ENCODE results near the gene PMF1.

- TF ChIP-seq SP1 (IDR thresholded peaks at IDR 0.05), result no peak
- no peak for TF ChIP-seq CTCF (IDR thresholded peaks at IDR 0.05; ENCODE audit: low read depth, low read length, missing input control)
- TF ChIP-seq, protein P1, sequence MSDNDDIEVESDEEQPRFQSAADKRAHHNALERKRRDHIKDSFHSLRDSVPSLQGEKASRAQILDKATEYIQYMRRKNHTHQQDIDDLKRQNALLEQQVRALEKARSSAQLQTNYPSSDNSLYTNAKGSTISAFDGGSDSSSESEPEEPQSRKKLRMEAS (IDR thresholded peaks at IDR 0.05), result no peak
- TF ChIP-seq, protein P2, sequence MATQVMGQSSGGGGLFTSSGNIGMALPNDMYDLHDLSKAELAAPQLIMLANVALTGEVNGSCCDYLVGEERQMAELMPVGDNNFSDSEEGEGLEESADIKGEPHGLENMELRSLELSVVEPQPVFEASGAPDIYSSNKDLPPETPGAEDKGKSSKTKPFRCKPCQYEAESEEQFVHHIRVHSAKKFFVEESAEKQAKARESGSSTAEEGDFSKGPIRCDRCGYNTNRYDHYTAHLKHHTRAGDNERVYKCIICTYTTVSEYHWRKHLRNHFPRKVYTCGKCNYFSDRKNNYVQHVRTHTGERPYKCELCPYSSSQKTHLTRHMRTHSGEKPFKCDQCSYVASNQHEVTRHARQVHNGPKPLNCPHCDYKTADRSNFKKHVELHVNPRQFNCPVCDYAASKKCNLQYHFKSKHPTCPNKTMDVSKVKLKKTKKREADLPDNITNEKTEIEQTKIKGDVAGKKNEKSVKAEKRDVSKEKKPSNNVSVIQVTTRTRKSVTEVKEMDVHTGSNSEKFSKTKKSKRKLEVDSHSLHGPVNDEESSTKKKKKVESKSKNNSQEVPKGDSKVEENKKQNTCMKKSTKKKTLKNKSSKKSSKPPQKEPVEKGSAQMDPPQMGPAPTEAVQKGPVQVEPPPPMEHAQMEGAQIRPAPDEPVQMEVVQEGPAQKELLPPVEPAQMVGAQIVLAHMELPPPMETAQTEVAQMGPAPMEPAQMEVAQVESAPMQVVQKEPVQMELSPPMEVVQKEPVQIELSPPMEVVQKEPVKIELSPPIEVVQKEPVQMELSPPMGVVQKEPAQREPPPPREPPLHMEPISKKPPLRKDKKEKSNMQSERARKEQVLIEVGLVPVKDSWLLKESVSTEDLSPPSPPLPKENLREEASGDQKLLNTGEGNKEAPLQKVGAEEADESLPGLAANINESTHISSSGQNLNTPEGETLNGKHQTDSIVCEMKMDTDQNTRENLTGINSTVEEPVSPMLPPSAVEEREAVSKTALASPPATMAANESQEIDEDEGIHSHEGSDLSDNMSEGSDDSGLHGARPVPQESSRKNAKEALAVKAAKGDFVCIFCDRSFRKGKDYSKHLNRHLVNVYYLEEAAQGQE (IDR thresholded peaks at IDR 0.05), result no peak
- no peak for TF ChIP-seq JUND (IDR thresholded peaks at IDR 0.05)
- TF ChIP-seq, protein P3, sequence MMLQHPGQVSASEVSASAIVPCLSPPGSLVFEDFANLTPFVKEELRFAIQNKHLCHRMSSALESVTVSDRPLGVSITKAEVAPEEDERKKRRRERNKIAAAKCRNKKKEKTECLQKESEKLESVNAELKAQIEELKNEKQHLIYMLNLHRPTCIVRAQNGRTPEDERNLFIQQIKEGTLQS (IDR thresholded peaks at IDR 0.05), result no peak
- no peak for TF ChIP-seq YY1 (IDR thresholded peaks at IDR 0.05)
- no peak for TF ChIP-seq RAD21 (IDR thresholded peaks at IDR 0.05)
- TF ChIP-seq GABPA (IDR thresholded peaks at IDR 0.05 in 1 of 2, conservative IDR thresholded peaks at IDR 0.05 in 1 of 2), result no peak
These were observed 68.5 kb downstream of the PMF1 start for GRCh38 chr1:156281281-156281680.

All from liver (tissue), 3 donors.